Astrocyte of the cerebellum (primary cell): Measurements from ENCODE around the gene DEPDC7.
"Not testable (repeated sequence)": the region's sequence is repeated elsewhere in the genome, so short reads cannot be mapped to it uniquely, and the experiment has no call there.

Experiments used
- DNase-seq: peaks from one replicate; pipeline ENCODE4 v3.0.0-alpha.2; 2011; ENCODE audit warnings: low read depth
- H3K4me3 ChIP-seq: 2 replicates; pipeline ENCODE4 v1.5.1; 2011; ENCODE audit warnings: mild to moderate bottlenecking, low read depth, low read length, moderate library complexity
- CTCF ChIP-seq: IDR thresholded peaks from 2 replicates; pipeline ENCODE4 v1.5.1; 2012; ENCODE audit warnings: low read length, low read depth, moderate library complexity, mild to moderate bottlenecking; ENCODE audit errors: missing control alignments
- in situ Hi-C: cut with HindIII; loops from 2 replicates; pipeline ENCODE4 v1.10.0; 2017; ENCODE audit warnings: low sequenced_read_pairs

Gene DEPDC7

GRCh38 chr11:33015621-33016551, at the start of gene DEPDC7:
Gene DEPDC7 (plus strand): TSS chr11:33015878. CDS start chr11:33015956, 78 bp downstream.
- DNase-seq = peak; percentile 75
- in situ Hi-C loops = no loop called here
- H3K4me3 ChIP-seq = peak within 1 kb of the TSS; percentile 53
- TF ChIP-seq CTCF = no peak

- H3K4me3 ChIP-seq = no peak overlapping the region
- no peak for DNase-seq
- no peak for TF ChIP-seq CTCF
- in situ Hi-C loops = no loop called here
Measured at GRCh38 chr11:32968541-32968940, 47.1 kb upstream of the DEPDC7 start.

- H3K4me3 ChIP-seq, in situ Hi-C loops, DNase-seq: not testable (repeated sequence)
Measured at GRCh38 chr11:32972233-32972632, 43.4 kb upstream of the DEPDC7 start.

GRCh38 chr11:32972781-32973180, 42.9 kb upstream of the DEPDC7 start:
- no peak for TF ChIP-seq CTCF
- no peak for DNase-seq
- in situ Hi-C loops = no loop called here
- H3K4me3 ChIP-seq = no peak overlapping the region

- in situ Hi-C loops = no loop called here
- H3K4me3 ChIP-seq = no peak overlapping the region
- no peak for TF ChIP-seq CTCF
- no peak for DNase-seq
Measured at GRCh38 chr11:32982626-32983025, 33.1 kb upstream of the DEPDC7 start.

GRCh38 chr11:32983506-32983905, 32.2 kb upstream of the DEPDC7 start:
- DNase-seq = no peak
- TF ChIP-seq CTCF = no peak
- in situ Hi-C loops = no loop called here
- no peak overlapping the region for H3K4me3 ChIP-seq

GRCh38 chr11:32985600-32985999, 30.1 kb upstream of the DEPDC7 start:
- DNase-seq = no peak
- in situ Hi-C loops = no loop called here
- H3K4me3 ChIP-seq = no peak overlapping the region
- TF ChIP-seq CTCF = no peak
